DMS153 (cell line): ENCODE measurements around the gene MRAP2.

Experiments used
- DNase-seq: peaks from one replicate; lab custom pipeline; 2025; lab: John Stamatoyannopoulos, UW

MRAP2 gene, protein sequence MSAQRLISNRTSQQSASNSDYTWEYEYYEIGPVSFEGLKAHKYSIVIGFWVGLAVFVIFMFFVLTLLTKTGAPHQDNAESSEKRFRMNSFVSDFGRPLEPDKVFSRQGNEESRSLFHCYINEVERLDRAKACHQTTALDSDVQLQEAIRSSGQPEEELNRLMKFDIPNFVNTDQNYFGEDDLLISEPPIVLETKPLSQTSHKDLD

GRCh38 chr6:84033523-84034451 lies at the start of gene MRAP2:
Gene MRAP2 (plus strand): TSS chr6:84033772. CDS start chr6:84055319, 21,547 bp downstream.
- DNase-seq: peak; percentile 52

- no peak for DNase-seq
Measured at GRCh38 chr6:83984411-83984810, 49.2 kb upstream of the MRAP2 start.

DNA sequence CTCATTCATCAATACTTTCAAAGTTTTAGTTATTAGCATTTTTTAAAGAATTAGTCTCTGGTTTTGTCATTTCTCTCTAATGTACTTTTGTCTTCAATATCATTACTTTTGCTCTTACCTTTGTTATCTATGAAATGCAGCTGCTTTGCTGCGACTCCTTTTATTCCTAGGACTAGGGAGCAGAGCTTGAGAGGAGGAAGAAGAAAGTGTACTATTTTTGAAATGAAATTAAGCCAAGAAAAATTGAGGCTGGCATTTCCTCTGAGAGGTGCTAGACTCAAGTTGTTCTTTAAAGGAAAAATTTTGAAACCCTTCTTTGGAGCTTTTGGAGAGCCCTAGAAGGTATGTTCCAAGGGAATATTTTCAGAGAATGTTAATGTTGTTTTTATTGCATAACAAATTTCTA lies 48.3 kb upstream of the MRAP2 start:
- DNase-seq: no peak

GRCh38 chr6:83985715-83986114 lies 47.9 kb upstream of the MRAP2 start:
- no peak for DNase-seq

- DNase-seq: no peak
Measured at GRCh38 chr6:83998021-83998584, 35.5 kb upstream of the MRAP2 start.

GRCh38 chr6:84001119-84001518 lies 32.5 kb upstream of the MRAP2 start:
- no peak for DNase-seq

- no peak for DNase-seq
Measured at GRCh38 chr6:84002226-84002625, 31.3 kb upstream of the MRAP2 start.

DNA sequence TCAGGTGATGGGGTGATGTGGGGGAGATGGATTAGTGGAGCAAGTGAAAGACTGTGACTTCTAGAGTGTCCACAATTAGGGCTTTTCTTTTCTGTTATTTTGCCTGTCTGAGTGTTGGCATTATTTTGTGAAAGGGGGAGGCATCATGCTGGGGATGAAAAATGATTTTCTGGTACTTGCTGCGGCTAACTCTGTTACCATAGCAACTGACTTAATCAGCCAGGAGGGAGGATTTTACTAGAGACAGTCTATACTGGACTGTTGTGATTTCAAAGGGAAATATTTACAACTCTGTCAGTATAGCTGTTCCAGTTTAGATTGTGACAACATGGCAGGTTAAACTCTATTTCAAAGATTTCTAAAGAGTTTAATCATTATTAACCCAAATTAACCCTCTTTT lies 30.4 kb upstream of the MRAP2 start:
- no peak for DNase-seq

DNA sequence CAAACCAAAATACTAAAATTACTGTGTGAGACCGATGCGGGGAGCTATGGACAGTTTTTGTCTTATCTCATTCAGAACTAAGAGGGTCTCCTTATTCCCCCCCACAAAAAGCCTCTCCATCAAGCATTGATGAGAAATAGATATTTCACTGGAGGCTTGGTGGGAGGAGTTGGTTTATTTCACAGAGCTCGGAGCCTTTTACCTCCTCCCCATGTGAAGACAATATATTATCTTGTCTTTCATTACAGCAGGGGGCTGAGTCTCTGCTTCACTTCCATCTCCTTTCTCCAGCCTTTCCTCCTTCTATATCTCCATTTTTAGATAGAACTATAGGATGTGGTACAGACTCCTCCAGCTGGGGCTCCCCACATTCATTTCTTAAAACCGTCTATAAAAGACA lies 29.9 kb upstream of the MRAP2 start:
- no peak for DNase-seq

DNA sequence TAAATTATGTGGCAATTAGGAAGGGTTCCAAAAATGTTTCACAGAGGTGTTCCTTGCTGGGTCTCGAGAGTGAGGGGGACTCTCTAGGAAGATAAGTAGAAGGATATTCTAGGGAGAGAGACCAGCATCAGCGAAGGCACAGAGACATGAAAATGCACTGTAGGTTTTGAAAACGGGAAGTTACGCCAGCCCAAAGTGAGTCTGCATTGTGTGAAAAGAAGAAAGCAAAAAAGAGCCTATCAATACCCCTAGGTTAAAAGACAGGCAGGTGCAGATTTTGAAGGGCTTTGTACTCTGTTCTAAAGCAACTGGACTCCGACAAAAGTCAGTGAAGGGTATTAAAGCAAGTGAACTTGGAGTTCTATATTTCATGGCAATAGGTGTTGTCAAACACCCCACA lies 25.7 kb upstream of the MRAP2 start:
- DNase-seq: no peak

DNA sequence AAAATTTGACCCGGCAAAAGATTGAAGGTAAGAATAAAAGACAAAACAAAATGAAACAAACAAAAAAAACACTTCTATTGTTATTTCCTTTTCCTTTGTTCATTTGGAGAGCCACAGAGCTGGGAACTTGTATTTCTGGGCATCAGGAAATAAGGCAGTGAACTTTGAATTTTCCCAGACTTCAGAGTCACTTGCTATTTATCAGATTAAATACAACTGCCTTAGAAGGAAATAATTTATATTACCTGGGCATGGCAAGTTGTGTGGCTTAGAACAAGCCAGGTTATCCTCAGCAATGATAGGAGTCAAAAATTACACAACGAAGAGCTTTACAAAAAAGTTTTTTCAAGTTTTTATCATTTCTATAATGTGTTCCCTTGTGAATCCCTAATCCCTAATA lies 20.2 kb upstream of the MRAP2 start:
- DNase-seq: no peak

DNA sequence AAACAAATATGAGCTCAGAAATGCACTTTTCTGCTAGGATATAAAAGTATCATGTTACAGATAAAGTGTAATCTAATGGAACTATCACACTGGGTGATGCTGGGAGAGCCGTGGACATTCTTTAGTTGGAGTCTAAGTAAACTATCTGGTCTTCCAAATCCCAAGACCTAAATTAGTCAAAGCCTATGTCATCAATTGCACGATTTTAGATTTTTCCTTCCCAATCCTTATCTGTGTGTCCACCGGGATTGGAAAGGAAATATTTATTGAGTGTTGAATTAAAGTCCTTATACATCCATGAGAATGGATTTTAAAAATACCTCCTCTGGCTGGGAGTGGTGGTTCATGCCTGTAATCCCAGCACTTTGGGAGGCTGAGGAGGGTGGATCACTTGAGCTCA lies 19.6 kb upstream of the MRAP2 start:
- DNase-seq: no peak

- no peak for DNase-seq
Measured at GRCh38 chr6:84016029-84016428, 17.5 kb upstream of the MRAP2 start.

- DNase-seq: no peak
Measured at GRCh38 chr6:84017709-84018452, 15.7 kb upstream of the MRAP2 start.

- no peak for DNase-seq
Measured at GRCh38 chr6:84018453-84019061, 15.0 kb upstream of the MRAP2 start.

DNA sequence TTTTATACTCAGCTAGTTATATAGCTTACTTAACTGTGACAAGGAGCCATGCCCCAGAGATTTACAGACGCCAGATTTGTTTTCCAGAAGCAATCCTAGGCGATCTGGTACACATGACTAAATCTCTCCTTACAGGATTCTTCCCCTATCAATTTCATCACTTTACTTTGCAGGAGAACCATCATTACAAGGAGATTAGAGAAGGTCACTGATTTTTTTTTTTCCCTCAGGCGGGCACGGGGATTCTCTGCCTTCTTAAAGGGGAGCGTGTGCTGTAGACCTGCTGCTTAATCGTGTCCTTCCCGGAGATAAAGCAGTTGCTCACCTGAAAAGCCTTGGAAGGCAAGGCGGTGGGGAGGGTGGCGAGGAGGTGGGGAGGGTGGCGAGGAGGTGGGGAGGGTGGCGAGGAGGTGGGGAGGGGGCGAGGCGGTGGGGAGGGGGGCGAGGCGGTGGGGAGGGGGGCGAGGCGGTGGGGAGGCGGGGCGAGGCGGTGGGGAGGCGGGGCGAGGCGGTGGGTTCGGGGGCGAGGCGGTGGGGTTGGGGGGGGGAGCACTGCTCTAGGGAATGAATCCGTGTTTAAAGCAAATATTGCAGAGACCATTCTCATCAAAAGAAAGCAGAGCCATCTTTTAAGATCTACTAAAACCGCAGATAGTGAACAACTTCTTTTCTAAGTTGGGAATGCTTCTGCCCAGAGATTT lies 14.3 kb upstream of the MRAP2 start:
- DNase-seq: no peak

GRCh38 chr6:84019842-84020211 lies 13.7 kb upstream of the MRAP2 start:
- DNase-seq: no peak

- DNase-seq: no peak
Measured at GRCh38 chr6:84021625-84022024, 11.9 kb upstream of the MRAP2 start.

GRCh38 chr6:84026721-84027164 lies 6.8 kb upstream of the MRAP2 start:
- DNase-seq: peak; percentile 40

DNA sequence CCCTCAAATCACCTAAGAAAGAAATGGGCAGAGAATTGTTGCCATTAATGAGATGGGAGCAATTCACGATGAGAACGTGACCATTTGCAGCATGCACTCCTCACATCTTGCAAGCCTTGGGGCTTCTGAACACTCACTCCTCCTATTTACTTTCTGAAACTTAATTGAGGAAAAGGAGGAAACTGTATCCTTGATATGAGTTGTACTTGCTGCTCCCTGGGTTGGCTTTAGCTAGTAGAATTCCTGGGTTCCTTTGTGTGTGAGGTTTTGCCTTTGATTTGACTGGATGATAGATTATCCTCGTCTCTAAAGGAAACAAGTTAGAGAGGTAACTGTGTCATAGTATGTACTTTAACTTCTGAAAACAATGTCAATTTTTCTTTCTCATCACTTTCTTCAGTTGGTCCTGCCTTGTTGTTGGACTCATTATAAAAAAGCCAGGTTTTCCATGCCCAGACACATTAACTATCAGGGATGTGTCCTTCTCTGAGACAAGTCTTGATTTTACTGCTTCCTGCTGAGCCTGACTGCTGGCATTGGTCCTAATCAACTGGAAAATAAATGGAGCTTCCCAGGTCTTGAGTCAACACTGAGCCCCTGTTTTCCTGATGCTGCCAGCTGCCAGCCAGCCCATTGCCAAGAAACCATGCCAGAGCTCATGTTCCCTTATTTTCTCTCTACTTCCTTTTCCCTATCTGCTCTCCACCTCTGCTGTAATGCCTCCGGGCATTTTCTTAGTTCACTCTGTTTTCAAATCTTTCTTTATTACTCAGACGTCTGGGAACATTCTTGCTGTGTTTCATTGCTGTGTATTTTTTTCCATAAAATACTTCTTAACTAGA lies 6.0 kb upstream of the MRAP2 start:
- DNase-seq: peak; percentile 99
